ENCODE results near the gene SLC25A4.

GRCh38 chr4:185165605-185166063, 22.6 kb downstream of the SLC25A4 start:
- TF ChIP-seq, protein P1, sequence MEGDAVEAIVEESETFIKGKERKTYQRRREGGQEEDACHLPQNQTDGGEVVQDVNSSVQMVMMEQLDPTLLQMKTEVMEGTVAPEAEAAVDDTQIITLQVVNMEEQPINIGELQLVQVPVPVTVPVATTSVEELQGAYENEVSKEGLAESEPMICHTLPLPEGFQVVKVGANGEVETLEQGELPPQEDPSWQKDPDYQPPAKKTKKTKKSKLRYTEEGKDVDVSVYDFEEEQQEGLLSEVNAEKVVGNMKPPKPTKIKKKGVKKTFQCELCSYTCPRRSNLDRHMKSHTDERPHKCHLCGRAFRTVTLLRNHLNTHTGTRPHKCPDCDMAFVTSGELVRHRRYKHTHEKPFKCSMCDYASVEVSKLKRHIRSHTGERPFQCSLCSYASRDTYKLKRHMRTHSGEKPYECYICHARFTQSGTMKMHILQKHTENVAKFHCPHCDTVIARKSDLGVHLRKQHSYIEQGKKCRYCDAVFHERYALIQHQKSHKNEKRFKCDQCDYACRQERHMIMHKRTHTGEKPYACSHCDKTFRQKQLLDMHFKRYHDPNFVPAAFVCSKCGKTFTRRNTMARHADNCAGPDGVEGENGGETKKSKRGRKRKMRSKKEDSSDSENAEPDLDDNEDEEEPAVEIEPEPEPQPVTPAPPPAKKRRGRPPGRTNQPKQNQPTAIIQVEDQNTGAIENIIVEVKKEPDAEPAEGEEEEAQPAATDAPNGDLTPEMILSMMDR (IDR thresholded peaks at IDR 0.05 in 4 of 5, conservative IDR thresholded peaks at IDR 0.05 in 1 of 5) = no peak
- no peak for TF ChIP-seq POLR2A (IDR thresholded peaks at IDR 0.05)

Measured in gastrocnemius medialis (tissue), 4 donors.